ENCODE results near the gene CSNK1G1. TPM values are rescaled to one million over a fixed set of nuclear protein-coding genes. Genes with fewer than 3 reads are reported as not detected.

Gene CSNK1G1
- polyA plus RNA-seq, 1 experiment: 8.0 TPM

GRCh38 chr15:64237677-64238076 is 118.3 kb downstream of the CSNK1G1 start:
- DNase-seq (ENCODE audit: low read depth): no peak
- CTCF ChIA-PET: no interaction called here
- Histone ChIP-seq H3K4me3 (ENCODE audit: low read depth, low read length) (no peak overlapping the region), H3K27me3 (ENCODE audit: control insufficient read depth, insufficient read depth, low read length) (no peaks in the 10 kb centered on the region), H3K36me3 (ENCODE audit: control insufficient read depth, insufficient read depth, low read length) (no peaks in the 10 kb centered on the region)
- TF ChIP-seq CTCF (IDR thresholded peaks at IDR 0.05; ENCODE audit: insufficient read depth, low read depth, low read length): no peak
- POLR2A ChIA-PET: no interaction called here

- ChIA-PET CTCF (no interaction called here), POLR2A (interaction anchor here (0.6 kb wide), 1 partner anchor 1043 kb away, joined by 3 read pairs; no protein-coding TSS in a partner anchor)
These were observed 119.6 kb downstream of the CSNK1G1 start for GRCh38 chr15:64236156-64236894.

GRCh38 chr15:64235552-64235951 is 120.4 kb downstream of the CSNK1G1 start:
- no peak for DNase-seq (ENCODE audit: low read depth)
- Histone ChIP-seq H3K4me3 (ENCODE audit: low read depth, low read length) (no peak overlapping the region), H3K36me3 (ENCODE audit: control insufficient read depth, insufficient read depth, low read length) (no peaks in the 10 kb centered on the region), H3K27me3 (ENCODE audit: control insufficient read depth, insufficient read depth, low read length) (no peaks in the 10 kb centered on the region)
- CTCF ChIA-PET: interaction anchor here (2.3 kb wide), 1 partner anchor 16 kb away, joined by 4 read pairs; no protein-coding TSS in a partner anchor
- POLR2A ChIA-PET: no interaction called here
- TF ChIP-seq CTCF (IDR thresholded peaks at IDR 0.05; ENCODE audit: insufficient read depth, low read depth, low read length): no peak

More at GRCh38 chr15:64236156-64236894, 119.6 kb downstream of the CSNK1G1 start:
- no peak for DNase-seq (ENCODE audit: low read depth)
- Histone ChIP-seq H3K4me3 (ENCODE audit: low read depth, low read length) (no peak overlapping the region), H3K36me3 (ENCODE audit: control insufficient read depth, insufficient read depth, low read length) (no peaks in the 10 kb centered on the region), H3K27me3 (ENCODE audit: control insufficient read depth, insufficient read depth, low read length) (no peaks in the 10 kb centered on the region)
- TF ChIP-seq CTCF (IDR thresholded peaks at IDR 0.05; ENCODE audit: insufficient read depth, low read depth, low read length): no peak

GRCh38 chr15:64233299-64233698 is 122.7 kb downstream of the CSNK1G1 start:
- POLR2A ChIA-PET: no interaction called here

More at GRCh38 chr15:64233299-64233698, 122.7 kb downstream of the CSNK1G1 start:
- no peaks in the 10 kb centered on the region for H3K27me3 ChIP-seq (ENCODE audit: control insufficient read depth, insufficient read depth, low read length)
- DNase-seq (ENCODE audit: low read depth): no peak
- no peak for TF ChIP-seq CTCF (IDR thresholded peaks at IDR 0.05; ENCODE audit: insufficient read depth, low read depth, low read length)
- H3K4me3 ChIP-seq (ENCODE audit: low read depth, low read length): no peak overlapping the region
- no peaks in the 10 kb centered on the region for H3K36me3 ChIP-seq (ENCODE audit: control insufficient read depth, insufficient read depth, low read length)
- CTCF ChIA-PET: interaction anchor here (1.3 to 2.3 kb wide), 2 partner anchors 13 to 18 kb away, joined by 4 read pairs; no protein-coding TSS in a partner anchor
